Measurements from ENCODE around the gene PGM1. TPM values are rescaled to one million over a fixed set of nuclear protein-coding genes. Genes with fewer than 3 reads are reported as not detected.

PGM1 gene
- total RNA-seq, 1 experiment from 2014 or later: 111 TPM

DNA sequence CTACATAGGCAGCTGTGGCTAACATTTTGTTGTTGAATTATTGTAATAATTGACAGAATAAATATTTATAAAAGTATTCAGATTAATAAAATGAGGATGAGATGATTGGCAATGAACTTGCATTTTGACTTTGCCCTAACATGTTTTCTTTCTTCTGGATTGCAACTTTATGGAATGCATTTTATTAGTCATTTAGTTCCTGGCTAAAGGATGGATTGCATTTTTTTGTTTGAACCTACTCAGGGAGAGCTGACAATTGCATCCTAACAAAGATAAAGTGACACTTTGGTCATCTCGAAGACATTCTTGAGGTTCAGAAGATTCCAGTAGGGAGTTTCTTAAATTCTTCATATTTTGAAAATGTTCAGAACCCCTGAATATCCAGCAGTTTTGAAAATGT lies 37.5 kb downstream of the PGM1 start:
- TF ChIP-seq, protein P1, sequence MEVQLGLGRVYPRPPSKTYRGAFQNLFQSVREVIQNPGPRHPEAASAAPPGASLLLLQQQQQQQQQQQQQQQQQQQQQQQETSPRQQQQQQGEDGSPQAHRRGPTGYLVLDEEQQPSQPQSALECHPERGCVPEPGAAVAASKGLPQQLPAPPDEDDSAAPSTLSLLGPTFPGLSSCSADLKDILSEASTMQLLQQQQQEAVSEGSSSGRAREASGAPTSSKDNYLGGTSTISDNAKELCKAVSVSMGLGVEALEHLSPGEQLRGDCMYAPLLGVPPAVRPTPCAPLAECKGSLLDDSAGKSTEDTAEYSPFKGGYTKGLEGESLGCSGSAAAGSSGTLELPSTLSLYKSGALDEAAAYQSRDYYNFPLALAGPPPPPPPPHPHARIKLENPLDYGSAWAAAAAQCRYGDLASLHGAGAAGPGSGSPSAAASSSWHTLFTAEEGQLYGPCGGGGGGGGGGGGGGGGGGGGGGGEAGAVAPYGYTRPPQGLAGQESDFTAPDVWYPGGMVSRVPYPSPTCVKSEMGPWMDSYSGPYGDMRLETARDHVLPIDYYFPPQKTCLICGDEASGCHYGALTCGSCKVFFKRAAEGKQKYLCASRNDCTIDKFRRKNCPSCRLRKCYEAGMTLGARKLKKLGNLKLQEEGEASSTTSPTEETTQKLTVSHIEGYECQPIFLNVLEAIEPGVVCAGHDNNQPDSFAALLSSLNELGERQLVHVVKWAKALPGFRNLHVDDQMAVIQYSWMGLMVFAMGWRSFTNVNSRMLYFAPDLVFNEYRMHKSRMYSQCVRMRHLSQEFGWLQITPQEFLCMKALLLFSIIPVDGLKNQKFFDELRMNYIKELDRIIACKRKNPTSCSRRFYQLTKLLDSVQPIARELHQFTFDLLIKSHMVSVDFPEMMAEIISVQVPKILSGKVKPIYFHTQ (CRISPR knock-in tag; IDR thresholded peaks at IDR 0.05): no peak
- TF ChIP-seq ETV6 (CRISPR knock-in tag; IDR thresholded peaks at IDR 0.05): no peak
- TF ChIP-seq ZNF121 (CRISPR knock-in tag; IDR thresholded peaks at IDR 0.05): no peak
- TF ChIP-seq TP53 (CRISPR knock-in tag; IDR thresholded peaks at IDR 0.05): no peak
- no peak for TF ChIP-seq CREB1 (CRISPR knock-in tag; IDR thresholded peaks at IDR 0.05)
- TF ChIP-seq, protein P2, sequence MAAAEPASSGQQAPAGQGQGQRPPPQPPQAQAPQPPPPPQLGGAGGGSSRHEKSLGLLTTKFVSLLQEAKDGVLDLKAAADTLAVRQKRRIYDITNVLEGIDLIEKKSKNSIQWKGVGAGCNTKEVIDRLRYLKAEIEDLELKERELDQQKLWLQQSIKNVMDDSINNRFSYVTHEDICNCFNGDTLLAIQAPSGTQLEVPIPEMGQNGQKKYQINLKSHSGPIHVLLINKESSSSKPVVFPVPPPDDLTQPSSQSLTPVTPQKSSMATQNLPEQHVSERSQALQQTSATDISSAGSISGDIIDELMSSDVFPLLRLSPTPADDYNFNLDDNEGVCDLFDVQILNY (CRISPR knock-in tag; IDR thresholded peaks at IDR 0.05): no peak
- TF ChIP-seq, protein P3, sequence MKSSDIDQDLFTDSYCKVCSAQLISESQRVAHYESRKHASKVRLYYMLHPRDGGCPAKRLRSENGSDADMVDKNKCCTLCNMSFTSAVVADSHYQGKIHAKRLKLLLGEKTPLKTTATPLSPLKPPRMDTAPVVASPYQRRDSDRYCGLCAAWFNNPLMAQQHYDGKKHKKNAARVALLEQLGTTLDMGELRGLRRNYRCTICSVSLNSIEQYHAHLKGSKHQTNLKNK (CRISPR knock-in tag; IDR thresholded peaks at IDR 0.05): no peak
- TF ChIP-seq, protein P4, sequence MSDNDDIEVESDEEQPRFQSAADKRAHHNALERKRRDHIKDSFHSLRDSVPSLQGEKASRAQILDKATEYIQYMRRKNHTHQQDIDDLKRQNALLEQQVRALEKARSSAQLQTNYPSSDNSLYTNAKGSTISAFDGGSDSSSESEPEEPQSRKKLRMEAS (CRISPR knock-in tag; IDR thresholded peaks at IDR 0.05): no peak
- no peak for TF ChIP-seq NFE2L1 (CRISPR knock-in tag; IDR thresholded peaks at IDR 0.05)
- TF ChIP-seq, protein P5, sequence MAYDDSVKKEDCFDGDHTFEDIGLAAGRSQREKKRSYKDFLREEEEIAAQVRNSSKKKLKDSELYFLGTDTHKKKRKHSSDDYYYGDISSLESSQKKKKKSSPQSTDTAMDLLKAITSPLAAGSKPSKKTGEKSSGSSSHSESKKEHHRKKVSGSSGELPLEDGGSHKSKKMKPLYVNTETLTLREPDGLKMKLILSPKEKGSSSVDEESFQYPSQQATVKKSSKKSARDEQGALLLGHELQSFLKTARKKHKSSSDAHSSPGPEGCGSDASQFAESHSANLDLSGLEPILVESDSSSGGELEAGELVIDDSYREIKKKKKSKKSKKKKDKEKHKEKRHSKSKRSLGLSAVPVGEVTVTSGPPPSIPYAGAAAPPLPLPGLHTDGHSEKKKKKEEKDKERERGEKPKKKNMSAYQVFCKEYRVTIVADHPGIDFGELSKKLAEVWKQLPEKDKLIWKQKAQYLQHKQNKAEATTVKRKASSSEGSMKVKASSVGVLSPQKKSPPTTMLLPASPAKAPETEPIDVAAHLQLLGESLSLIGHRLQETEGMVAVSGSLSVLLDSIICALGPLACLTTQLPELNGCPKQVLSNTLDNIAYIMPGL (CRISPR knock-in tag; IDR thresholded peaks at IDR 0.05): no peak
- no peak for ATAC-seq
- Mint-ChIP-seq H3K36me3 (peaks cover 51% of the 10 kb centered on the region), H3K4me3 (no peak overlapping the region), H3K9me3 (no peaks in the 10 kb centered on the region), H3K27me3 (ENCODE audit: low read depth) (no peaks in the 10 kb centered on the region), H3K27ac (no peak overlapping the region), H3K4me1 (peaks cover 6% of the 10 kb centered on the region)
- no peak for DNase-seq (ENCODE audit: low spot score)
- ChIA-PET CTCF (no interaction called here), POLR2A (no interaction called here)

DNA sequence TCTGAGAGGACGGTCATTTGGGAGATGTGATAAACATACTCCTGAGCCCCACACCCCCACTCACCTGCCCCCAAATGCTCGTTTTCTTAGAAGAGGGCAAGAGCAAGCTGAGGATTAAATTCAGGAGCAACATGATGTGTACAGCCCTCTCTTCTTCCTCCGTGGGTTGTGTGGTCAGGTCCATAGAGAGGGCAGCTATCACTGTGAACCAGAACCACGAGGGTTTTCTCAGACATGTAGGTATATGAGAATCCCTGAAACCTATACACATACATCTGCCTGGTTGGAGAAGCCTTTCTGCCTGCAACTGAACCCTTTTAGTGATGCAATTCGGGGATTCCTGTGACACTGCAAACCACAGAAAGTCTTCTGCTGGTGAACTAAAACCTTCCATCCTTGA lies 38.9 kb downstream of the PGM1 start:
- DNase-seq (ENCODE audit: low spot score) (no peak), ATAC-seq (no peak)
- POLR2A ChIA-PET: no interaction called here
- Mint-ChIP-seq H3K27me3 (ENCODE audit: low read depth) (no peaks in the 10 kb centered on the region), H3K27ac (no peak overlapping the region), H3K9me3 (no peaks in the 10 kb centered on the region), H3K36me3 (peaks cover 65% of the 10 kb centered on the region), H3K4me1 (no peaks in the 10 kb centered on the region), H3K4me3 (no peak overlapping the region)
- no peak for TF ChIP-seq JAZF1 (CRISPR knock-in tag; IDR thresholded peaks at IDR 0.05)
- TF ChIP-seq, protein P6, sequence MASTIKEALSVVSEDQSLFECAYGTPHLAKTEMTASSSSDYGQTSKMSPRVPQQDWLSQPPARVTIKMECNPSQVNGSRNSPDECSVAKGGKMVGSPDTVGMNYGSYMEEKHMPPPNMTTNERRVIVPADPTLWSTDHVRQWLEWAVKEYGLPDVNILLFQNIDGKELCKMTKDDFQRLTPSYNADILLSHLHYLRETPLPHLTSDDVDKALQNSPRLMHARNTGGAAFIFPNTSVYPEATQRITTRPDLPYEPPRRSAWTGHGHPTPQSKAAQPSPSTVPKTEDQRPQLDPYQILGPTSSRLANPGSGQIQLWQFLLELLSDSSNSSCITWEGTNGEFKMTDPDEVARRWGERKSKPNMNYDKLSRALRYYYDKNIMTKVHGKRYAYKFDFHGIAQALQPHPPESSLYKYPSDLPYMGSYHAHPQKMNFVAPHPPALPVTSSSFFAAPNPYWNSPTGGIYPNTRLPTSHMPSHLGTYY (CRISPR knock-in tag; IDR thresholded peaks at IDR 0.05): no peak
- TF ChIP-seq RORB (CRISPR knock-in tag; IDR thresholded peaks at IDR 0.05): no peak
- CTCF ChIA-PET: no interaction called here

DNA sequence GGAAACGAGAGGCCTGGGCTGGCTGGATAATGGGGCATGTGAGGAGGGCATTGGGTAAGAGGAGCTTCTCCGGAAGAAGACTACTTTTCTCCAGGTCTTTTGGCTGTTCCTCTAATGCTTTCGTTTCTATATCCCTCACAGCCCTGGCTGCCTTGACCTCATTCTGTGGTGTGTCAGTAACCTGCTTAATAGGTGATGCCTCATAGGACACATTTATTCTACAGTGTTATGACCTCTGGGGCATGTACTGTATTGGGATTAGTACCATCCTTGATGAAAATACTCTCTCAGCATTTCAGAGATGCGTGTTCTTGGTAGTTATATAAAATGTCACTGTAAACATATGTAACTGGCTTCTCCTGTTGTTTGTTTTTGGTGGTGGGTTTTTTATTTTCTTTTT lies 40.1 kb downstream of the PGM1 start:
- DNase-seq (ENCODE audit: low spot score) (no peak), ATAC-seq (no peak)
- Mint-ChIP-seq H3K4me1 (no peaks in the 10 kb centered on the region), H3K27ac (no peak overlapping the region), H3K9me3 (no peaks in the 10 kb centered on the region), H3K27me3 (ENCODE audit: low read depth) (no peaks in the 10 kb centered on the region), H3K4me3 (no peak overlapping the region), H3K36me3 (peaks cover 74% of the 10 kb centered on the region)
- ChIA-PET POLR2A (no interaction called here), CTCF (interaction anchor here (1.1 kb wide), 1 partner anchor 59 kb away, joined by 3 read pairs; no protein-coding TSS in a partner anchor)
- no peak for TF ChIP-seq GABPB1 (CRISPR knock-in tag; IDR thresholded peaks at IDR 0.05)
- TF ChIP-seq EMX1 (CRISPR knock-in tag; IDR thresholded peaks at IDR 0.05): no peak
- no peak for TF ChIP-seq ELF4 (CRISPR knock-in tag; IDR thresholded peaks at IDR 0.05; ENCODE audit: low read depth)
- TF ChIP-seq, protein P7, sequence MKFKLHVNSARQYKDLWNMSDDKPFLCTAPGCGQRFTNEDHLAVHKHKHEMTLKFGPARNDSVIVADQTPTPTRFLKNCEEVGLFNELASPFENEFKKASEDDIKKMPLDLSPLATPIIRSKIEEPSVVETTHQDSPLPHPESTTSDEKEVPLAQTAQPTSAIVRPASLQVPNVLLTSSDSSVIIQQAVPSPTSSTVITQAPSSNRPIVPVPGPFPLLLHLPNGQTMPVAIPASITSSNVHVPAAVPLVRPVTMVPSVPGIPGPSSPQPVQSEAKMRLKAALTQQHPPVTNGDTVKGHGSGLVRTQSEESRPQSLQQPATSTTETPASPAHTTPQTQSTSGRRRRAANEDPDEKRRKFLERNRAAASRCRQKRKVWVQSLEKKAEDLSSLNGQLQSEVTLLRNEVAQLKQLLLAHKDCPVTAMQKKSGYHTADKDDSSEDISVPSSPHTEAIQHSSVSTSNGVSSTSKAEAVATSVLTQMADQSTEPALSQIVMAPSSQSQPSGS (CRISPR knock-in tag; IDR thresholded peaks at IDR 0.05; ENCODE audit: borderline replicate concordance, low read depth): no peak
- TF ChIP-seq GRHL2 (CRISPR knock-in tag; IDR thresholded peaks at IDR 0.05; ENCODE audit: insufficient replicate concordance, severe bottlenecking): no peak
- TF ChIP-seq GTF2I (CRISPR knock-in tag; conservative IDR thresholded peaks at IDR 0.05): no peak
- TF ChIP-seq, protein P8, sequence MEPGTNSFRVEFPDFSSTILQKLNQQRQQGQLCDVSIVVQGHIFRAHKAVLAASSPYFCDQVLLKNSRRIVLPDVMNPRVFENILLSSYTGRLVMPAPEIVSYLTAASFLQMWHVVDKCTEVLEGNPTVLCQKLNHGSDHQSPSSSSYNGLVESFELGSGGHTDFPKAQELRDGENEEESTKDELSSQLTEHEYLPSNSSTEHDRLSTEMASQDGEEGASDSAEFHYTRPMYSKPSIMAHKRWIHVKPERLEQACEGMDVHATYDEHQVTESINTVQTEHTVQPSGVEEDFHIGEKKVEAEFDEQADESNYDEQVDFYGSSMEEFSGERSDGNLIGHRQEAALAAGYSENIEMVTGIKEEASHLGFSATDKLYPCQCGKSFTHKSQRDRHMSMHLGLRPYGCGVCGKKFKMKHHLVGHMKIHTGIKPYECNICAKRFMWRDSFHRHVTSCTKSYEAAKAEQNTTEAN (CRISPR knock-in tag; IDR thresholded peaks at IDR 0.05): no peak
- TF ChIP-seq, protein P9, sequence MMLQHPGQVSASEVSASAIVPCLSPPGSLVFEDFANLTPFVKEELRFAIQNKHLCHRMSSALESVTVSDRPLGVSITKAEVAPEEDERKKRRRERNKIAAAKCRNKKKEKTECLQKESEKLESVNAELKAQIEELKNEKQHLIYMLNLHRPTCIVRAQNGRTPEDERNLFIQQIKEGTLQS (CRISPR knock-in tag; conservative IDR thresholded peaks at IDR 0.05): no peak
- TF ChIP-seq SMAD4 (CRISPR knock-in tag; IDR thresholded peaks at IDR 0.05): no peak

Data from WTC11 (cell line).